Measurements from ENCODE around the gene HTR4.

The HTR4 gene

DNA sequence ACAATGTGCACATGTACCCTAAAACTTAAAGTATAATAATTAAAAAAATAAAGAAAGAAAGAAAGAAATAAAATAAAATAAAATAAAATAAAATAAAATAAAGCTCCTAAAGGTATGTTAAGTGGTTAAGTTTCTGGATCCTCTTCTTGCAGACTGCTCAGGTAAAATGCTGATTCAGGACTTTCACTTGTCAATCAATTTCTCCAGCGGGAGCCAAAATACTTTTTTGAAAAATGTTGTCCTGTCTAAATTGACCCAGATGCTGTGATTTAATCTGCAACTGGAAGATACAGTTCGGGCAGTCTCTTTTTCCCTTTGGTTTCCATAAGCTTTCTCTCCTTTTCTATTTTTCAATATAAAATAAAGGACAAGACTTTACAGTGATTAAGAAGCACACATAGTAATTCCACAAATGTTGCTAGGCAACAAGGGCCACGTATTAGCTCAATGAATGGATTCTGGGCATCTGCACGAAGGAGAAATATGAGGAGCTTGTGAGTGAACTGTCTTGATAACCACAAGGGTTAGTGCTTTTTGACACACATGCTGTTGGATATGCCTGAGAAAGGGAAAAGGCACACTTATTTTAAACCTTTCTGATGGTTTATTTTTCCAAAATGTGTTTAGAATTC is 38.6 kb downstream of the HTR4 start:
- DNase-seq (ENCODE audit: low read depth in 2 of 3, low spot score in 2 of 3): no peak

DNA sequence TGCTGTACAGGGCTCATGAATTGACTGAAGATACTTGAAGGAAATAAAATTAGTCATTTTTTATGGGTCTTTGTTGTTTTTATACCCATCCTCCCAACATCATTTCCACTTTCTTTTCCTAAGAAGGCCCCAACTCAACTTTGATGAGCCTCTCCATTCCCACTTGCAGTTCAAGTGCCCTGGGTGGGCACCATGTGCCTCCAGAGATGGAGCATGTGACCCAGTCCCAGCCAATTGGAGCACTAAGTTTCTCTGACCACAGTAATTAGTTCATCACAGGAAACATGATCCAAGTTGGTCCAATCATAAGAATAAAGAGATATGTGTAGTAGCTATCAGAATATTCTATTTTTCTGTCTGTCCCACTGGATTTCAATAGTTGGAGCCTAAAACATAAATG is 46.9 kb downstream of the HTR4 start:
- DNase-seq (ENCODE audit: low read depth in 2 of 3, low spot score in 2 of 3): no peak

DNA sequence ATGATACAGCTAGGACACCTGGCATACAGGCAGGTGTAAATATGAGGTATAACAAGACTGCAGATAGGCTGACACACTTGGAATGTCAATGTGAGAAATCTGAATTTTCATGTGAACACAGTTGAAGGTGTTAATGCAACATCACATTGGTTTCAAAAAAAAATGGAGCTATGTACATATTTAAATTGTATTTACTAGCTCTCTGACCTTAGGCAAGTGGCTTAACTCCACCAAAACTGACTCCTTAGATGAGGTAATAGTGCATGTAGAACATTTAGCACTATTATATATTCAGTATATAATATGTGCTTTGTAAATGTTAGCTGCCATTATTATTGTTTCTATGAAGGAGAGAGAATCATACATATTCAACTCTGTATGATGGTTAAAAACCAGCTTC is 48.0 kb downstream of the HTR4 start:
- DNase-seq (ENCODE audit: low read depth in 2 of 3, low spot score in 2 of 3): no peak

DNA sequence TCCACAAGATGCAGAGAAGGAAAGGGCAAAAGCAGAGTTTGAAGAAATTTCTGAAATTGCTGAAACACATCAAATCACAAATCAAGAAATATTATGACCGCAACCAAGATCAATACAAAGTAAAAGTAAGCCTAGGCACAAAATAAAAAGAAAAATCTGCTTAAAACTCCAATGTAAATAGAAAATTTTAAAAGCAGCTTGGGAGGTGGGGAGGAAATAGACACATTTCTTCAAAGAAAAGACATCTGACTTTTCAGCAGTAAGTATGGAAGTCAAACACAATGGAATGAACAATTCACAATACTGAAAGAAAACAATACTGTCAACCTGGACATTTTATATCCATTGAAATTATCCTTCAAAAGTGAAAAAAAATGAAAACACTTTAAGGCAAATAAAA is 55.1 kb downstream of the HTR4 start:
- DNase-seq (ENCODE audit: low read depth in 2 of 3, low spot score in 2 of 3): no peak

DNA sequence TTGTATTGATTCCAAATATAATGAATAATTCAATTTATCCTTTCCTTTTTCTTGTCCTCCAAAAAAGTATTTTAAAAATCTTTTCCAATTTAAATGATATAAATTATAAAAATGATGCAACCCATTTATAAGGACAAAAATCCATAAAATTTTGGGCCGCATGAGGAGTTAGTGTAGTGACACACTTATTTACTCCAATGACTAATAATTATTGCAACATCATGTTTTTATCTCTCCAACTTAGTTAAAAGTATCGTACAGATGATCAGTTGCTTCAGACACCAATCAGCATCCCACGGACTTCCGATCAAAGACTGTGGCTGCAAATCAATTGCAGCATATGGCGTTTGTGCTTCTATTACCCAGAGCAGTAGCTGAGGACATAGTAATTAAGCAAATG is 58.6 kb downstream of the HTR4 start:
- no peak for DNase-seq (ENCODE audit: low read depth in 2 of 3, low spot score in 2 of 3)

DNA sequence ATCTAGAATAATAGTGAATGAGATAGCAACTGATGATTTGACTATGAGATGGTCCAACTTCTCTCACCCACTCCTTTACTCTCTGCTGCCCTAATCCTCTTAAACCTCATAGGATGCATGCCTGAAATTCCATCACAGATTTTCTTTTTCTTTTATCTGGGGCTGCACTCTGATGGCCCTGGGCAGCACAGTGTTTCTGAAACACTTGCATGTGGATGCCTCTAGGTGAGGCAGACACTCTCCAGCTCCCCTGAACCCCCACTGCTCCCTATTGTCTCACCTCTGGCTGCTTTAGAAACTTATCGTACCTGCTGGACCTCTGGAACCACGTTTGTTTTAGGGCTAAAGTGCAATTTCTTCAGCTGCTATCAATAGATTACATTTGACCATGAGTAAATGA is 67.5 kb downstream of the HTR4 start:
- no peak for DNase-seq (ENCODE audit: low read depth in 2 of 3, low spot score in 2 of 3)

DNA sequence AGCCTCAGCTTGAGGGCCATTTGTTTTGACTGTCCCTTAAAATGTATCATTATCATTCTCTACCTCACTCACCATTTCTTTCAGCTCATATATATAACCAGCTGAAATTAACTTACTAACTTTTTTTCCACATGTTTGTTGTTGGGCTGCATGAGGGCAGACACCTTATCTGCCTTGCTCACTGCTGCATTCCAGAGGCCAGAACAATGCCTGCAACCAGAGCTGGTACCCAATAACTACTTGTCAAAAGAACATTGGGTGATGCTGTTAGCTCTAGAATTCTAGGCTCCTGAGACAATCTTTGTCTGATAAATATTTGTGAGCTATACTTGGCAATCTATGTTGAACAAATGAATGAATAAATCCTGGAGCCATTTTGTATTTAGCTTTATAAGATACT is 68.3 kb downstream of the HTR4 start:
- no peak for DNase-seq (ENCODE audit: low read depth in 2 of 3, low spot score in 2 of 3)

DNA sequence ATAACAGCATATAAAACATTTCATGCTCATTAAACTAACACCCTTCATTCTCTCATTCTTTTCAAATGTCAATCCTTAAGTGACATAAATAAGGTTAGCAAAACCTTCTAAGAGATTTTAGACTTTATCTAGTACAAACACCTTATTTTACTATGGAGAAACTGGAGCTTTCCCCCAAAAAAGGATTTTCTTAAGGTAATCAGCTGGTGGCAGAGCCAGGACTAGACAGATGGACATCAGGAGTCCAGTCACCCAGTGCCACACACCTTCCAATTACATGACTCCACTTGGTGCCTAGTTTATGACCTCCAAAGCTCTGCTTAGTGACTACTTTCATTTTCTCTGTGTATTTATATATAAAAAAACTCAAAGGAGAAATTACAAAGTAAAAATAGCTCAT is 70.2 kb downstream of the HTR4 start:
- no peak for DNase-seq (ENCODE audit: low read depth in 2 of 3, low spot score in 2 of 3)

DNA sequence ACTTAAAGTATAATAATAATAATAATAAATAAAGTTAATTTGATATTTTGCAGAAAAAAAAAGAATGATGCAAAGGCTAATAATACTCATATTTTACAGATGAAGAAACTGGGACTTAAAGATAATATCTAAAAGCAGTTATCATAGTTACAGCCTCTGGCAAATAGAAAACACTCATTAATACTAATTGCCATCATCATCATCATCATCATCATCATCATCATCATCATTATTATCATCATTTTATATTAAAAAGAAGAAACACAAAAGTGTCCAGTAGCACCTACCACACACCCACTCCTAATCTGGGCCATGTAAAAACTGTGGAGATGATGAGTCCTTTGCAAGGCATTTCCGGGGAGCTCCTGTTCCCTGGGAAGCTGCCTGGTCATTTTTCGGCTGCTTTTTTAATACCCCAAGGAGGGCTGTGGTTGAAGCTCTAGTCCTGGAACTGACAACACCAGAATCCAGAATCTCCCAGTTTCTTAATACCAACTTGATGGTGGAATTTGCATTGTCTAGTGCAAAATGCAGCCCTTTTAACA is 70.8 kb downstream of the HTR4 start:
- DNase-seq (ENCODE audit: low read depth in 2 of 3, low spot score in 2 of 3): no peak

DNA sequence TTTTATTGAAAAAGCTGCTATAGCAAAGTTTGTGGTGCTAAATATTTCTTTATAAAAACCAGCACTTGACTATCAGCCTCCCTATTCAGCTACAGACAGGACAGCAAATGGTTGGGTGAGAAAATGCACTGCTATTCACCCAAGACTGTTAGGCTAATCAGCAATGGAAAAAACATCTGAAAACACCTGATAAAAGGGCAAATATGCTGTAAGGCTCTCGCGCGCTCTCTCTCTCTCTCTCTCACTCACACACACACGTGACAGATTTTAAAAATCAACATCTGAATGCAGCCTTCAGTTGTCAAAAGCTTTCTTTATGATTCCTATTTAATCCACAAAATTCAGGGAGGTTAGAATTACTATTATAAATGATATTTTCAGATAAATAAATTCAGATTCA is 80.2 kb downstream of the HTR4 start:
- no peak for DNase-seq (ENCODE audit: low read depth in 2 of 3, low spot score in 2 of 3)

DNA sequence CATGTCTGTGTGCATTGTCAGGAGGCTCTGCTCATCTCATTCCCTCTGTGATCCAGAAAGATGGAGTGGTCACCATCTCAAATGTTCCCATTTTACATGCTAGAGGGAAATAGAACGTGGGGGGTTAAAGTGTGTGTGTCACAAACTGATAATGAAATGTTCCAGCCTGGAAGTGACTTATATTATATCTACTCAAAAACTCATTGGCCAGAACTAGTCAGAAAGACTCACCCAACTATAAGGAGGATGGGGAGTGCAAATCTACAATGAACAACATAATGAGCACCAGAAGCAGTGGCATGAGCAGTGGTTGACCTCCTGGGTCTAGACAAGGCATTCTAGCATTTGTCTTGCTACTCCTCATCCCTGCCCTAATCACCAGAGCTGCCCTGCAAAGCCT is 81.0 kb downstream of the HTR4 start:
- no peak for DNase-seq (ENCODE audit: low read depth in 2 of 3, low spot score in 2 of 3)

DNA sequence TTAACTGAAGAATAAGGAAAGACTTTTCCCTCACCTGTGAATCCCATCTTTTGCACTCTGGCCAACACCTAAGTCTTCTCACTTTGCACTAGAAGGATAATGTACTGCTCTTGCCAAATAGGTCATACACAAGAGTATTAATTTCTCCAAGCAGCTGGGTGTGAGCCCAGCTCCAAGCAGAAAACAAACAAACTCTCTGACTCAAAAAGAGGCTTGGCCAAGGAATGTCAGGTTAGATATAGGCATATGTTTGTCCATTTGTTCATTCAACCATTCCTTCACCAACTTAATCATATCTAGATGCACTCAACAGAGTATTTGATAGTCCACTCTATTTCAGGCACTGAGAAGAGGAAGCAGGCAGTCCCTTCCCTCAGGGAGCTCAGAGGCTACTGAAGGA is 84.4 kb downstream of the HTR4 start:
- DNase-seq (ENCODE audit: low read depth in 2 of 3, low spot score in 2 of 3): no peak

DNA sequence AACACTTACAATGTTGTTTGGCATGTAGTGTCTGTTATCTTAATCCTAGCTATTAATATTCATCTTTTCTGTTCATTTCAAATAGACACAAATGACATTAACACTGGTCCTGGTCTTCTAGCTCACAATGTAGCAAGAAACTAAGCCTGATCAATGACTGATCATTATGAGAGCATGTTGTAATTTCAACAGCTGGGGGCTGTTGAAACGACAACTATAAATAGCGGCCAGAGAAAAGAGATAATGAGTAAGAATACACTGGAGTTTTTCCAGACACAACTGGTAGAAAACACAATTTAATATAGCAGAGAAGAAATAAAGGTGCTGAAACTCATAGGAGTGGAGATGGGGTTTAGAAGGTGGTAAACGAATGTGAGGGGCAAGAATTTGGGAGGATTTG is 89.2 kb downstream of the HTR4 start:
- no peak for DNase-seq (ENCODE audit: low read depth in 2 of 3, low spot score in 2 of 3)

DNA sequence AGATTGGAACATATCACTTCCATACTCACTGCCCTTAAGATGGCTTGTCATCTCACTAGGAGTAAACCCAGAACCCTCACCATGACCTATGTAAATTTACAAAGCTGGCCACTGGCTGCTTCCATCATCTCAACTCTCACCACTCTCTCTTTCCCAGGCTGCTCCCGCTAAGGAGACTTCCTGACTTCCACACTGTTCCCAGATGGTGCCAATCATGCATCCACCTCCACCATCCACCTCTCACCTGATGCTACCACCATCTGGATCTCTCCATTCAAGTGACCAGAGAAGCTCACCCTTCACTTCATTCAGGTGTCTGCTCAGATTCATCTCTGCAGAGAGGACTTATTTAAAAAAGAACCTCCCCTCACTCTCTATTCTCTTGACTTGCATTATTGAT is 91.3 kb downstream of the HTR4 start:
- no peak for DNase-seq (ENCODE audit: low read depth in 2 of 3, low spot score in 2 of 3)

DNA sequence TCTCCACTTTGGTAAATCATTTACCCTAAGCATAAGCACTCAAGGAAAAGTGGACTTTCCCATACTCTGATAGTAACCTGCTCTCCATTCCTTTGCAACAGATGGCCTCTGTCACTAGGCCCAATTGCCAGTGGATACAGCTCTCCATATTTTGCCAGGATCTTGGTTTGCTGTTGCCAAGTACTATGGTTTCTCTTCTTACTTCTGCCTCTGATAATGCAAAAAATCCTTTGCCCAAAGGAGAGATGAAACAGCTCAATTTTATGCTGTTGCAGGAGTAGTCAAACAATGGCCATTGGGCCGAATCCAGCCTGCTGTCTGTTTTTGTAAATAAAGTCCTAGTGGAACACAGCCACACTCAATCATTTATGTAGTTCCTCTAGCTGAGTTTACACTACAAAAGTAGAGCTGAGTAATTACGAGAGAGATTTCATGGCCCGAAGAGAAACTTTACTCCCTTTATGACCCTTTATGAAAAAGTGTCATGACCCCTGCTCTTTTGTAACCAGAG is 92.5 kb downstream of the HTR4 start:
- no peak for DNase-seq (ENCODE audit: low read depth in 2 of 3, low spot score in 2 of 3)

DNA sequence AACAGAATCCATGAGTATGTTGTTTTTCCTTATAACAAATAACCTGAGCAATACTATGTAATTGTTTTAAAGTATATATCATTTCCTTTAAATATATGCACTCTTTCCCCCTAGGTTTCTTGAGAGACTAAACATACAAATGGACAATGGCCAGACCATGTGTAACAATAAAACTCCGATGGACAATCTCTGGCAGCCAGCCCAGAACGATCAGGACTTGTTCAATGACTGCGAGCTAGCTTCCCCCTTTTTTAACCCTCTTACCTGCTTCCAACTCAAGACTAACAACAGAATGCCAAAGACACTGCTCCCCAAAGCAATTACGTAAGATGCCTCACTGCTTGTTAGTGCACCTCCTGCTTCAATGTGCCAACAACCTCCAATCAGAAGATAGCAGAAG is 94.9 kb downstream of the HTR4 start:
- DNase-seq (ENCODE audit: low read depth in 2 of 3, low spot score in 2 of 3): no peak

DNA sequence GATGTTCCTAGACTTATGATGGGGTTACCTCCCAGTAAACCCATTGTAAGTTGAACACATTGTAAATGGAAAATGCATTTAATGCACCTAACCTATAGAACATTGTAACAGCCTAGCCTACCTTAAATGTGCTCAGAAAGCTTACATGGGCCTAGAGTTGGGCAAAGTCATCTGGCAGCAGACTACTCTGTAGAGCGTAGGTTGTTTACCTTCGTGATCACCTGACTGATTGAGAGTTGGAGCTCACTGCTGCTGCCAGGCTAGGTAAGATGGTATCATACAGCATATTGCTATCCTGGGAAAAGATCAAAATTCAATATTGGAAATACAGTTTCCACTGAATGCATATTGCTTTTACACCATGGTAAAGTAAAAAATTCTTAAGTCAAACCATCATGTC is 95.4 kb downstream of the HTR4 start:
- no peak for DNase-seq (ENCODE audit: low read depth in 2 of 3, low spot score in 2 of 3)

DNA sequence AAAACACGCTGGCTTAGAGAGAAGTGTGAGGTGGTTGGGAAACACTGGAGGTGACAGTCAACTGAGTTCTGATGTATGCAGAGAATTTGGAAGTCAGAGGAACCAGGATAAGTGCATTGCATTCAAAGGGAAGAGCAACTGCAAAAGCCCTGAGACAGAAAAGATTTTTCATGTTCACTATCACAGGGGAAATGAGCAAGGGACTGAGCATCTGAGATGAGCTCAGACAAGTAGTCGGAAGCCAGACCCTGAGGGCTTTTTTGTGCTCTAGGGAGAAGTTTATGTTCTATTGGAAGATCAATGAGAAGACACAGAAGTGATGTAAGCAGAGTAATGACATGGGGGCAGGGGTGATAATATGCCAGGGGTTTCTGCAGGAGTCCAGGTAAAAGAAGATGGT is 97.5 kb downstream of the HTR4 start:
- DNase-seq (ENCODE audit: low read depth in 2 of 3, low spot score in 2 of 3): no peak

DNA sequence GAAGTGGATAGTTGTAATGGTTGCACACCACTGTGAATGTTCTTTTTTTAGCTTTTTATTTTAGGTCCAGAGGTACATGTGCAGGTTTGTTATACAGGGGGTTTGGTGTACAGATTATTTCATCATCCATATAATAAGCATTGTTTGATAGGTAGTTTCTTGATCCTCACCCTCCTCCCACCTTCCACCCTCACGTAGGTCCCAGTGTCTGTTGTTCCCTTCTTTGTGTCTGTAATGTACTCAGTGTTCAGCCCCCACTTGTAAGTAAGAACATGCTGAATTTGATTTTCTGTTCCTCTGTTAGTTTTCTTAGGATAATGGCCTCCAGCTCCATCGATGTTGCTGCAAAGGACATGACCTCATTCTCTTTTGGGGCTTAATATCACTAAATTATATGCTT is 99.7 kb downstream of the HTR4 start:
- no peak for DNase-seq (ENCODE audit: low read depth in 2 of 3, low spot score in 2 of 3)

DNA sequence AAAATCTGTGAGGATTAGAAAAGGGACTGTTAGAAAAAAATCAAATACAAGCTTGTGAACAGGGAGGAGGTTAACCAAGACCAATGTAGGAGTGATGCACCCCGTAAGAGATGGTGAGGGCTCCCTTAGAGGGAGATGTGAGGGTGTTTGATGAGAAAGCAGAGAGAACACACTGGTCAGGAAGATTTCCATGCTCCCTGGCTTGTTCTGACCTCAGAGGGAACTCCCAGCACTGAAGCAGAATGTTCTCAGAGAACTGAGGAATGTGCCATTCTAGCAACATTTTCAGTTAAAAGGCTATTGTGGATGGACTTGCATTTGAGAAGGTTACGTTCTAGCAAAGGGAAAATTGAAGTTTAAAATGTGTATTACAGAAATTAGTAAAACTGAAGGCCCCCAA is 110.6 kb downstream of the HTR4 start:
- DNase-seq (ENCODE audit: low read depth in 2 of 3, low spot score in 2 of 3): no peak

DNA sequence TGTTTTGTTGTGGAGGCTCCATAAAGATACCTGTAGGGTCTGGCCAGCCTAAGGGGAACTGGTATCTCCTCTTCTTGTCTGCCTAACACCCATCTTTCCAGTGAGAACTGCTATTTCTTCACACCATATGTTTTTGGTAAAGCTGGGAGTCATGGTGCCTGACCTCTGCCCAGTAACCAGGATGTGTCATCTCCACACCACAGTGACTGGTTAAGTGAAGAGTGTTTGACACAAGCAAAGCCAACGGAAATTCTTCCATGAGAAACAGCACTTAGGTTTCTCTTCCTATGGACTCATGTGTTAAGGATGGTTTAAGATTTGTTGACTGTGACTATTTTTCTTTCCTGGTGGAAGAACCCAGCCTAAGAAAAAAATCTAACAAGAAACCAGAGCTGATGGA is 111.5 kb downstream of the HTR4 start:
- DNase-seq (ENCODE audit: low read depth in 2 of 3, low spot score in 2 of 3): no peak

DNA sequence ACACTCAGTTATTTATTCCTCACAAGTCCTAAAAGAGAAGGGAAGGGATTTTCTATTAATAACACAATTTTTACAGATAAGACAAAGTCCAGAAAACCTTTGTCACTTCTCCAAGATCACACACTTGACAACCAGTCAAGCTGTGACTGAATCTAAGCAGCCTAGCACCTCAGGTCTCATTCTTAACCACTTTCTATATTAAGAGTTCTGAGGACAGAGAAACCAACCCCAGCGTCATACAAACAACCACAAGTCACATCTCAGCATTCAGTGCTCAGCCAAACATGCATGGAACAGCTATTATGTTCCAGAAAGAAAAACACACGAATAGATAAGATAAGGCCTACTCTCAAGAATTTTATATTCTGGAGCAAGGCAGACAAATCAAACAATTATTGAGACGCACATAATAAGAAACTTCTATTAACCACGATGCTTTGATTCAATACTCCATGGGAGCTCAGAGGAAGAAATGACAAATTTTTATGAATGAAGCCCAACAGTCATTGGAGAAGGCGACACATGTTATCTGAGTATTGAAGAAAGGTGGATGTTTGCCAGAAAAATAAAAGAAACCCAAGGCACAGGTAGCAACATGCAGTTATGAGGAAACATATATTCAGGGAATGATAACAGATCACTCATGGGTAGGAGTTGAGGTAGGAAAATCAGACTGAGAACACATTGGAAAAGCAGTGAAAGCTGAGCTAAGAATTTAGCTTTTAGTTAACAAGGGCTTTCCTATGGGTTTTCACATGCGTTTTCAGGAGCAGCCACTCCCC is 113.1 kb downstream of the HTR4 start:
- DNase-seq (ENCODE audit: low read depth in 2 of 3, low spot score in 2 of 3): no peak

DNA sequence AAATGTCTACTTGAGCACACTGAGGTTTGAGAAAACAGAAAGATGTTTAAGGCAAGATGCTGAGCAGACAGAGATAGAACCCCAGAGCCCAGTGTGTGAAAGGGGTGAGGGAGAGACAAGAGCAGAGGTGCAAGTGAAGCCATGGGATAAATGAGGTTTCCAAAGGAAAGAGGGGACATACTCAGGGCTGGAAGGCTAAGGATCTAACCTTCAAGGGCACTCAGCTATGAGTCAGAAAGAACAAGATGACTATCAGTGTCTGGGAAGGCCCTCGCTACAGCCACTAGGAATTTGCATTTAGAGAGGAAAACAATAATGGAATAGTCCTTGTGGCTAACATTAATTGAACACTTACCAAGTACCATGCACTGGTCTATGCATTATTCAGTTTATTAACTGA is 113.7 kb downstream of the HTR4 start:
- DNase-seq (ENCODE audit: low read depth in 2 of 3, low spot score in 2 of 3): no peak

Data from activated CD8-positive, alpha-beta memory T cell treated with anti-CD3 and anti-CD28 coated beads for 48 hours (primary cell).